ENCODE results near the gene GMPPA. TPM values are rescaled to one million over a fixed set of nuclear protein-coding genes. Genes with fewer than 3 reads are reported as not detected.

The GMPPA gene
- total and polyA plus RNA-seq, 4 donors, result 20.2 to 59.4 (median 43.4) TPM

- Histone ChIP-seq H3K27ac (ENCODE audit: low read depth in 1 of 2, low read length in 2 of 2) (no peak overlapping the region), H3K36me3 (ENCODE audit: control insufficient read depth in 4 of 4, insufficient read depth in 3 of 4, low read depth in 1 of 4, low read length in 3 of 4) (peaks cover 4 to 24% (median 11%) of the 10 kb centered on the region in 4 donors), H3K9me3 (ENCODE audit: control insufficient read depth in 4 of 4, low read length in 3 of 4) (no peaks in the 10 kb centered on the region), H3K9ac (ENCODE audit: low read depth in 1 of 2, low read length in 2 of 2) (no peak overlapping the region), H3K4me1 (ENCODE audit: control insufficient read depth in 4 of 4, insufficient read depth in 4 of 4, low read length in 3 of 4) (peaks cover 14 to 25% (median 19%) of the 10 kb centered on the region in 4 donors), H3K4me3 (ENCODE audit: low read depth in 1 of 3, low read length in 3 of 3) (peak overlapping the region in 1 of 3 donors; percentile 87), H3K27me3 (ENCODE audit: control insufficient read depth in 4 of 4, insufficient read depth in 4 of 4, low read length in 3 of 4) (no peaks in the 10 kb centered on the region)
- TF ChIP-seq HNF4A (conservative IDR thresholded peaks at IDR 0.05) (no peak), HNF4G (IDR thresholded peaks at IDR 0.05) (no peak), RAD21 (IDR thresholded peaks at IDR 0.05) (peak; percentile 60 to 75), ZBTB33 (IDR thresholded peaks at IDR 0.05) (no peak), TAF1 (conservative IDR thresholded peaks at IDR 0.05) (no peak), CTCF (IDR thresholded peaks at IDR 0.05; ENCODE audit: low read depth, low read length, missing input control) (peak; percentile 53), EGR1 (IDR thresholded peaks at IDR 0.05; ENCODE audit: low read depth in 2 of 2) (no peak), ATF3 (IDR thresholded peaks at IDR 0.05) (no peak)
- 19% methylated on average over 48 of the region's 48 CpGs for WGBS
- DNase-seq (ENCODE audit: low spot score), result peak; percentile 88
Measured at GRCh38 chr2:219541611-219542180, 43.0 kb downstream of the GMPPA start.

- DNase-seq (ENCODE audit: low spot score), result no peak
- TF ChIP-seq RXRA (IDR thresholded peaks at IDR 0.05), result peak in 1 of 2 donors; percentile 18
- TF ChIP-seq GABPA (IDR thresholded peaks at IDR 0.05 in 1 of 2, conservative IDR thresholded peaks at IDR 0.05 in 1 of 2), result no peak
- Histone ChIP-seq H3K4me1 (ENCODE audit: control insufficient read depth in 4 of 4, insufficient read depth in 4 of 4, low read length in 3 of 4) (peaks cover 14 to 25% (median 19%) of the 10 kb centered on the region in 4 donors), H3K4me3 (ENCODE audit: low read depth in 1 of 3, low read length in 3 of 3) (peak overlapping the region; percentile 33 to 87 (median 71)), H3K27me3 (ENCODE audit: control insufficient read depth in 4 of 4, insufficient read depth in 4 of 4, low read length in 3 of 4) (no peaks in the 10 kb centered on the region), H3K36me3 (ENCODE audit: control insufficient read depth in 4 of 4, insufficient read depth in 3 of 4, low read depth in 1 of 4, low read length in 3 of 4) (peaks cover 4 to 24% (median 11%) of the 10 kb centered on the region in 4 donors), H3K27ac (ENCODE audit: low read depth in 1 of 2, low read length in 2 of 2) (peak overlapping the region; percentile 61 to 84), H3K9ac (ENCODE audit: low read depth in 1 of 2, low read length in 2 of 2) (peak overlapping the region; percentile 56 to 69), H3K9me3 (ENCODE audit: control insufficient read depth in 4 of 4, low read length in 3 of 4) (no peaks in the 10 kb centered on the region)
- under 1% methylated on average over 66 of the region's 66 CpGs for WGBS
Measured at GRCh38 chr2:219542931-219543595, 44.4 kb downstream of the GMPPA start.

All from liver (tissue), 9 donors.